D341Med (cell line): Measurements from ENCODE around the gene TIMM13.

Source experiments
- DNase-seq: peaks from one replicate; pipeline ENCODE4 v3.0.0; 2012; ENCODE audit warnings: low spot score

The TIMM13 gene

DNA sequence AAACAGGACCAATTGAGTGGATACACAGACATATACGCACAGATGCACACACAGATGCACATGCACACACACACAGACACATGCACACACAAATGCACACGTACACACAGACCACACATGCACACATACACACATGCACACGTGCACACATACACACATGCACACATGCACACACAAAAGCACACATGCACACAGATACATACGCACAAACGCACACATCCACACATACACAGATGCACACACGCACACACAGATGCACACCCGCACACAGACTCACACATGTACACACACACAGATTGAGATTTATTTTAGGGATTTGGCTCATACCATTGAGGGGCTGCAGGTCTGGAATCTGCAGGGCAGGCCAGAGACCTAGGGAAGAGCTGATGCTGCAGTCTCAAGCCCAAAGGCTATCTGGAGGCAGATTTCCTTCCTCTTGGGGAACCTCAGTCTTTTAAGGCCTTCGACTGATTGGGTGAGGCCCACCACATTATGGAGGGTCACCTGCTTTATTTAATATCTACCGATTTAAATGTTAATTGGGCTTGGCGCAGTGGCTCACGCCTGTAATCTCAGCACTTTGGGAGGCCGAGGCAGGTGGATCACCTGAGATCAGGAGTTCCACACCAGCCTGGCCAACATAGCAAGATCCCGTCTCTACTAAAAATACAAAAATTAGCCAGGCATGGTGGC is 44.7 kb downstream of the TIMM13 start:
- DNase-seq, result no peak

DNA sequence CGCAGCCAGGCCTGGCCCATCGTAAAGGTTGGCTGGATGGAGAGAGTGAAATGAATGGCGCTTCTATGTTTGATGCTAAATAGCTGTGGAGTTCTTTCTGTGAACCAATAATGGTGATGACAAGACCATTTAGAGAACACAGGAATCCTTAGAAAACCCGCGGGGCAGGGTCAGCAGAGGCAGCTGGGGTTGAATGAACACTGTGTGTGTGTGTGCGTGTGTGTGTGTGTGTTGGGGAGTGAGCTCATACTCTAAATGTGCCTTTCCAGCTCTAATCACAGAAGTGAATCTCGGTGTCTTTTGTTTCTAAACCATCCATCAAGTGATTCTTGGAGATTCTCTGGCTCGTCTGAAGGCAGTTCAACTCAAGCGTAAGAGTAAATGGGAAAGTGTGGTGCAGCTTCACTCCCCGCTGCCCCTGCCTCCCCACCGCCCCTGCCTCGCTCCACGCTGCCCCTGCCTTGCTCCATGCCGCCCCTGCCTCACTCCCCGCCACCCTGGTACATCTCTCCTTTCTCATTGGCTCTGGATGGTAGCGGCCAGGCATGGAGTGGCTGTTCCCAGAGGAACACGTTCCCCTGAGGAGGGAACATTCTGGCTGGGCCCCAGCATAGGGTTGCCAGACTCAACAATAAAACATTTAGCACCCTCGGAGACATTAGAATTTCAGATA is 46.1 kb downstream of the TIMM13 start:
- DNase-seq, result no peak

DNA sequence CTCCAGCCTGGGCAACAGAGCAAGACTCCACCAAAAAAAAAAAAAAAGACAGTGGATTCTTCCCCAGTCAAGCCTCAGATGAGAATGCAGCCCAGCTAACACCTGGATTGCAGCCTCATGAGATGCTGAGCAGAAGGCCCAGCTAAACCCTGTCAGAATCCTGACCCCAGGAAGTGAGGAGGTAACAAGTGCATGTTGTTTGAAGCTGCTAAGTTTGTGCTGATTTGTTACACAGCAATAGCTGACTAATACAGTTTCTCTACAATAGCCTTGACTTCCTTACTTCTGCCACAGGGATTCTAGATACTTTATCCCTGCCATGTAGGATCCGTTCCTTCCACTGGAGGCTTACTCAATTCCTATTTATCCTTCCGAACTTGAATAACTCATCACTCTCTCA is 46.8 kb downstream of the TIMM13 start:
- no peak for DNase-seq

DNA sequence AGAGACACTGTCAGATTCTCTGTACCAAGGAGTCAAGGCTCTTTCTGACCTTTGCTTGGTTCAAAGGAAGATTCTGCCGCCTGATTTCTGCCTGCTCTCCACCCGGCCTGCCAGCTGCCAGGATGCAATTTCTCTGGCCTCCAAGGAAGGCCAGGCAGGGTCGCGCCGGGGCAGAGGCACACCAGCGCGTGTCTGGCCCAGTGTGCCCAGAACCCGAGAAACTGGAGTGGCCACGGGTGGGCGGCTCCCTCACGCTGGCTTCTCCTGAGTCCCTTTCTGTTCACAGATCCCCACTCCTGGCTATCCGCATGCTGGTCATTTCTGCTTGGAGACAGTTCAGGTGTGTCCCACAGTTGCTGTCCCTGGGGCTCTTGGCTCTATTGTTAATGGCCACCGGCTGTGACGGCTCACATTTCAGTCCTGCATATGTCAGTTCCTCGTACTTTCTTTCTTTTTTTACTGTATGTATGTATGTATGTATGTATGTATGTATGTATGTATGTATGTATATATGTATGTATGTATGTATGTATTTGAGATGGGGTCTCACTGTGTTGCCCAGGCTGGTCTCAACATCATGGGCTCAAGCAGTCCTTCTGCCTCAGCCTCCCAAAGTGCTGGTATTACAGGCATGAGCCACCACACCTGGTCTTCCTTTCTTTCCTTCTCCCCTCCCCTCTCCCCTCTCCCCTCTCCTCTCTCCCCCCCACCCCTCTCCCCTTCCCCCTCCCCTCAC is 50.4 kb downstream of the TIMM13 start:
- DNase-seq, result peak; percentile 38
